HepG2 (cell line): Measurements from ENCODE around the gene TSPAN7. TPM values are rescaled to one million over a fixed set of nuclear protein-coding genes. Genes with fewer than 3 reads are reported as not detected.

Experiments
- ATAC-seq: fragments of 200-7000 bp; cut with Tn5 transposase; 3 replicates; pipeline ENCODE4 v1.9.1; 2020; ENCODE audit warnings: mild to moderate bottlenecking, moderate library complexity
- BruUV-seq: library from RNA; stranded (reverse); fragments of 400-500 nt; replicated peaks from 2 replicates; lab custom pipeline; 2021; lab: Mats Ljungman, UMichigan
- CTCF ChIA-PET: fragments of 300-600 bp; formaldehyde crosslinking; extraction: SDS; loops from one replicate; lab custom pipeline; 2021; ENCODE audit warnings: low total read pairs, inconsistent platforms, low intra/inter-chr PET ratio; lab: Yijun Ruan, JAX
- POLR2A ChIA-PET: fragments of 350-600 bp; sonication (Branson Sonifier 250); formaldehyde crosslinking; loops from one replicate; lab custom pipeline; 2020; ENCODE audit warnings: antibody characterized with exemption, inconsistent platforms; lab: Yijun Ruan, JAX
- DNase-seq: peaks from one replicate; pipeline ENCODE4 v3.0.0-alpha.2; 2015; ENCODE audit warnings: low spot score
- FAIRE-seq: peaks from 3 replicates; lab custom pipeline; 2011; peaks lifted over from hg19 to GRCh38; lab: Jason Lieb, UNC
- H2AFZ ChIP-seq: one replicate; pipeline ENCODE4 v1.6.1; 2011; ENCODE audit warnings: low read length, inconsistent platforms
- H3K27ac ChIP-seq: fragments of 300-600 bp; 3 replicates; pipeline ENCODE4 v1.8.0; 2011; ENCODE audit warnings: mixed run types, mild to moderate bottlenecking, mixed read lengths, low read length, inconsistent platforms; ENCODE audit not compliant: insufficient read depth; ENCODE audit errors: extremely low read length
- H3K27me3 ChIP-seq, 2 experiments: fragments of 200-600 bp in 1 of 2; 2 replicates in 1 of 2; 3 replicates in 1 of 2; pipeline versions ENCODE4 v1.6.0 to v1.8.0; 2011; ENCODE audit warnings: low read length in 2 of 2, mild to moderate bottlenecking in 2 of 2, moderate library complexity in 2 of 2, inconsistent platforms in 1 of 2; ENCODE audit not compliant: insufficient read depth in 2 of 2, control insufficient read depth in 1 of 2
- H3K36me3 ChIP-seq, 2 experiments: fragments of 200-600 bp in 1 of 2; replicated peaks in 1 of 2; 2 replicates in 1 of 2; 3 replicates in 1 of 2; pipeline versions ENCODE4 v1.5.1 to v1.8.0; 2011; ENCODE audit warnings: low read length in 2 of 2, inconsistent platforms in 1 of 2; ENCODE audit not compliant: insufficient read depth in 2 of 2, control insufficient read depth in 1 of 2
- H3K4me1 ChIP-seq: 2 replicates; pipeline ENCODE4 v1.5.1; 2012; ENCODE audit warnings: low read length, inconsistent platforms; ENCODE audit not compliant: insufficient read depth
- H3K4me2 ChIP-seq: 2 replicates; pipeline ENCODE4 v1.6.0; 2011; ENCODE audit warnings: low read depth, low read length, inconsistent platforms
- H3K4me3 ChIP-seq, 3 experiments: fragments of 200-600 bp in 1 of 3; sonication (generic), shearing (Covaris generic) in 1 of 3; replicated peaks in 1 of 3; 2 replicates each; pipeline ENCODE4 v1.5.1; 2011 to 2016; ENCODE audit warnings: low read length in 3 of 3, inconsistent platforms in 2 of 3, low read depth in 2 of 3, mild to moderate bottlenecking in 2 of 3, control low read depth in 1 of 3, mixed read lengths in 1 of 3; ENCODE audit not compliant: insufficient read depth in 1 of 3
- H3K79me2 ChIP-seq: one replicate; pipeline ENCODE4 v1.6.1; 2011; ENCODE audit warnings: low read length, inconsistent platforms; ENCODE audit not compliant: insufficient read depth
- H3K9ac ChIP-seq: 2 replicates; pipeline ENCODE4 v1.6.0; 2011; ENCODE audit warnings: mild to moderate bottlenecking, low read depth, low read length, inconsistent platforms; ENCODE audit not compliant: insufficient read depth
- H3K9me3 ChIP-seq: 2 replicates; pipeline ENCODE4 v1.5.1; 2012; ENCODE audit warnings: mild to moderate bottlenecking, low read length
- H4K20me1 ChIP-seq: 2 replicates; pipeline ENCODE4 v1.6.0; 2011; ENCODE audit warnings: inconsistent platforms, mild to moderate bottlenecking, low read length, moderate library complexity; ENCODE audit not compliant: insufficient read depth
- CENPX ChIP-seq: sonication (generic); formaldehyde crosslinking; IDR thresholded peaks from 2 replicates; pipeline ENCODE4 v1.9.0; 2021; ENCODE audit warnings: mild to moderate bottlenecking, missing genetic modification reagents, moderate library complexity
- HNF4A ChIP-seq: sonication (generic); formaldehyde crosslinking; IDR thresholded peaks from 2 replicates; pipeline ENCODE4 v1.4.0; 2020; ENCODE audit warnings: missing genetic modification reagents
- KDM1A ChIP-seq: IDR thresholded peaks from 2 replicates; pipeline ENCODE4 v1.6.1; 2016; ENCODE audit warnings: missing compliant biosample characterization
- RELA ChIP-seq: sonication (generic); formaldehyde crosslinking; IDR thresholded peaks from 2 replicates; pipeline ENCODE4 v1.4.0; 2020; ENCODE audit warnings: missing genetic modification reagents
- WGBS: methylation state at CpG from one replicate; pipeline ENCODE4 v1.1.6; 2017; ENCODE audit warnings: low lambda C conversion rate; 5-methylcytosine and 5-hydroxymethylcytosine counted together
- in situ Hi-C: cut with HindIII; loops from 2 replicates; pipeline ENCODE4 v1.10.0; 2017; ENCODE audit warnings: low pct_unique_long_range_greater_than_20kb; ENCODE audit not compliant: extremely low pct_ligation_motif_present
- intact Hi-C: fragments of 100-400 bp; cut with micrococcal nuclease; formaldehyde crosslinking; loops from one replicate; pipeline ENCODE4 v1.10.0; 2022; ENCODE audit not compliant: unreplicated experiment
- polyA plus RNA-seq, 8 experiments: library from polyadenylated mRNA; depleted of rRNA in 3 of 8; stranded (reverse) in 7 of 8; unstranded in 1 of 8; fragments of >200 nt; fragmentation: Illumina TruSeq in 4 of 8; extraction: Trizol in 4 of 8; gene quantifications; 2 replicates each; pipeline versions ENCODE4 v1.2.1 to v1.2.3, GENCODE V29; 2011 to 2016; ENCODE audit warnings: low read depth in 4 of 8, missing spikeins in 1 of 8, mixed read lengths in 1 of 8; ENCODE audit not compliant: insufficient read depth in 1 of 8
- total RNA-seq, 5 experiments: library from RNA; depleted of rRNA; stranded (reverse); fragments of >200 nt; fragmentation: Illumina TruSeq; extraction: Trizol; gene quantifications; 2 replicates each; pipeline ENCODE4 v1.2.3, GENCODE V29; 2016; ENCODE audit warnings: low read depth in 1 of 5
- TF ChIP-seq, protein P1 (sequence below): sonication (generic); formaldehyde crosslinking; IDR thresholded peaks from 2 replicates; pipeline ENCODE4 v1.5.0; 2020; ENCODE audit warnings: mild to moderate bottlenecking, low read depth, missing genetic modification reagents, borderline replicate concordance
- TF ChIP-seq, protein P2 (sequence below): sonication (generic); formaldehyde crosslinking; IDR thresholded peaks from 2 replicates; pipeline ENCODE4 v1.4.0; 2020; ENCODE audit warnings: missing genetic modification reagents
- TF ChIP-seq, protein P3 (sequence below): sonication (generic); formaldehyde crosslinking; IDR thresholded peaks from 2 replicates; pipeline ENCODE4 v1.8.0; 2022; ENCODE audit warnings: missing genetic modification reagents, mild to moderate bottlenecking, inconsistent platforms, borderline replicate concordance
- TF ChIP-seq, protein P4 (sequence below): sonication (generic); formaldehyde crosslinking; IDR thresholded peaks from 2 replicates; pipeline ENCODE4 v1.4.0; 2020; ENCODE audit warnings: missing genetic modification reagents
- TF ChIP-seq, protein P5 (sequence below): sonication (generic); formaldehyde crosslinking; IDR thresholded peaks from one replicate; pipeline ENCODE4 v1.5.1; 2020; ENCODE audit warnings: mild to moderate bottlenecking, missing genetic modification reagents; ENCODE audit errors: not compliant biosample characterization
- TF ChIP-seq, protein P6 (sequence below): sonication (generic); formaldehyde crosslinking; IDR thresholded peaks from 2 replicates; pipeline ENCODE4 v1.5.0; 2020; ENCODE audit warnings: missing genetic modification reagents

TSPAN7 gene
- total and polyA plus RNA-seq, 2 of the 13 experiments (the other 11 are each of a cell fraction or from before 2014, with no cell fraction given), result 21.4 to 47.1 TPM

DNA sequence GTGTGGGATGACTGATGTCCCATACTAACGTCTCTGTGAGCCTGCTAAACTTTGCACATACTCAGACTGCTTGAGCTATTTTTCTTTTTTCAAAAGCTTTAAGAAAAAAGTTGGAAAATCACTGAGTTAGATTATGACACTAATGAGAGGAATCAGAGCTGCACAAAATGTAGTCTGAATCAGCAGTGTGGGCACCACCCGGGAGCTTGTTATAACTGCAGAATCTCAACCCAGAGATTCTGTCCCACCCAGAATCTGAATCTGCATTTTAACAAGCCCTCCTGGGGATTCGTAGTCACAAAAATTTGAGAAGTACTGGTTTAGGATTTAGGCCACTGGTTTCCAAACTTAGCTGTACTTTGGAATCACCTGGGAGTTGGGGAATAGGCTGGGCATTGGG lies 137.8 kb downstream of the TSPAN7 start (continued):
- no peak for TF ChIP-seq HNF4A (CRISPR knock-in tag)
- TF ChIP-seq, protein P1, sequence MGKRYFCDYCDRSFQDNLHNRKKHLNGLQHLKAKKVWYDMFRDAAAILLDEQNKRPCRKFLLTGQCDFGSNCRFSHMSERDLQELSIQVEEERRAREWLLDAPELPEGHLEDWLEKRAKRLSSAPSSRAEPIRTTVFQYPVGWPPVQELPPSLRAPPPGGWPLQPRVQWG (CRISPR knock-in tag), result no peak
- TF ChIP-seq, protein P2, sequence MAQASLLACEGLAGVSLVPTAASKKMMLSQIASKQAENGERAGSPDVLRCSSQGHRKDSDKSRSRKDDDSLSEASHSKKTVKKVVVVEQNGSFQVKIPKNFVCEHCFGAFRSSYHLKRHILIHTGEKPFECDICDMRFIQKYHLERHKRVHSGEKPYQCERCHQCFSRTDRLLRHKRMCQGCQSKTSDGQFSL (CRISPR knock-in tag), result no peak

DNA sequence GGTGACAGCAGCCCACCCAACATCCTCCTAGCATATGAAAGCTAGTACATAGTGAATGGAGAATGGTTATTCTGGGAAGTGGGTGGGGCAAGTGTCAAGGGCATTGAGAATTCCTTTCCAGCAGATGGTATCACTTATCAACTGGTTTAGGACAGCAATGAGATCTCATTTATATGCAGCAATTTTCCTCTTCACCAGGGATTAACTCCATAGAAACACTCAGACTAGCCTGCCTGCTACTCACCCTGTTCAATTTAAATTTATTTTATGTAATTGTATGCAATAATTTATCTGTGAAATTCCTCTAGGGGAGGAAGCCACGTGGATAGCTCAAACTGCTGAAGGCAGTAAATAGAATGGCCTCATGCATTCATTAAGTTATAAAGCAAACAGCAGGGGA lies 138.4 kb downstream of the TSPAN7 start:
- 80% methylated on average over 1 of the region's 1 CpG for WGBS
- H4K20me1 ChIP-seq, result no peaks in the 10 kb centered on the region
- H3K79me2 ChIP-seq, result no peaks in the 10 kb centered on the region
- TF ChIP-seq, protein P3, sequence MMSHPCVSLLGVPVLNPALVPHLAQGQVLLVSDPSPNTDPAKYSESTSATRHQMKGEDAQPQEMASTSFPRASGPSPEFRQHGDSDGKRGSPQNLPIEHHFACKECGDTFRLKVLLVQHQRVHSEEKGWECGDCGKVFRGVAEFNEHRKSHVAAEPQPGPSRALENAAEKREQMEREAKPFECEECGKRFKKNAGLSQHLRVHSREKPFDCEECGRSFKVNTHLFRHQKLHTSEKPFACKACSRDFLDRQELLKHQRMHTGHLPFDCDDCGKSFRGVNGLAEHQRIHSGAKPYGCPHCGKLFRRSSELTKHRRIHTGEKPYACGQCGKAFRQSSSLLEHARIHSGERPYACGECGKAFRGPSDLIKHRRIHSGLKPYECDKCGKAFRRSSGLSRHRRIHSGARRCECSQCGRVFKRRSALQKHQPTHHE (CRISPR knock-in tag), result no peak
- TF ChIP-seq CENPX (CRISPR knock-in tag) (no peak), RELA (no peak), KDM1A (CRISPR knock-in tag) (no peak)
- TF ChIP-seq, protein P4, sequence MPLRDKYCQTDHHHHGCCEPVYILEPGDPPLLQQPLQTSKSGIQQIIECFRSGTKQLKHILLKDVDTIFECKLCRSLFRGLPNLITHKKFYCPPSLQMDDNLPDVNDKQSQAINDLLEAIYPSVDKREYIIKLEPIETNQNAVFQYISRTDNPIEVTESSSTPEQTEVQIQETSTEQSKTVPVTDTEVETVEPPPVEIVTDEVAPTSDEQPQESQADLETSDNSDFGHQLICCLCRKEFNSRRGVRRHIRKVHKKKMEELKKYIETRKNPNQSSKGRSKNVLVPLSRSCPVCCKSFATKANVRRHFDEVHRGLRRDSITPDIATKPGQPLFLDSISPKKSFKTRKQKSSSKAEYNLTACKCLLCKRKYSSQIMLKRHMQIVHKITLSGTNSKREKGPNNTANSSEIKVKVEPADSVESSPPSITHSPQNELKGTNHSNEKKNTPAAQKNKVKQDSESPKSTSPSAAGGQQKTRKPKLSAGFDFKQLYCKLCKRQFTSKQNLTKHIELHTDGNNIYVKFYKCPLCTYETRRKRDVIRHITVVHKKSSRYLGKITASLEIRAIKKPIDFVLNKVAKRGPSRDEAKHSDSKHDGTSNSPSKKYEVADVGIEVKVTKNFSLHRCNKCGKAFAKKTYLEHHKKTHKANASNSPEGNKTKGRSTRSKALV (CRISPR knock-in tag), result no peak
- TF ChIP-seq, protein P5, sequence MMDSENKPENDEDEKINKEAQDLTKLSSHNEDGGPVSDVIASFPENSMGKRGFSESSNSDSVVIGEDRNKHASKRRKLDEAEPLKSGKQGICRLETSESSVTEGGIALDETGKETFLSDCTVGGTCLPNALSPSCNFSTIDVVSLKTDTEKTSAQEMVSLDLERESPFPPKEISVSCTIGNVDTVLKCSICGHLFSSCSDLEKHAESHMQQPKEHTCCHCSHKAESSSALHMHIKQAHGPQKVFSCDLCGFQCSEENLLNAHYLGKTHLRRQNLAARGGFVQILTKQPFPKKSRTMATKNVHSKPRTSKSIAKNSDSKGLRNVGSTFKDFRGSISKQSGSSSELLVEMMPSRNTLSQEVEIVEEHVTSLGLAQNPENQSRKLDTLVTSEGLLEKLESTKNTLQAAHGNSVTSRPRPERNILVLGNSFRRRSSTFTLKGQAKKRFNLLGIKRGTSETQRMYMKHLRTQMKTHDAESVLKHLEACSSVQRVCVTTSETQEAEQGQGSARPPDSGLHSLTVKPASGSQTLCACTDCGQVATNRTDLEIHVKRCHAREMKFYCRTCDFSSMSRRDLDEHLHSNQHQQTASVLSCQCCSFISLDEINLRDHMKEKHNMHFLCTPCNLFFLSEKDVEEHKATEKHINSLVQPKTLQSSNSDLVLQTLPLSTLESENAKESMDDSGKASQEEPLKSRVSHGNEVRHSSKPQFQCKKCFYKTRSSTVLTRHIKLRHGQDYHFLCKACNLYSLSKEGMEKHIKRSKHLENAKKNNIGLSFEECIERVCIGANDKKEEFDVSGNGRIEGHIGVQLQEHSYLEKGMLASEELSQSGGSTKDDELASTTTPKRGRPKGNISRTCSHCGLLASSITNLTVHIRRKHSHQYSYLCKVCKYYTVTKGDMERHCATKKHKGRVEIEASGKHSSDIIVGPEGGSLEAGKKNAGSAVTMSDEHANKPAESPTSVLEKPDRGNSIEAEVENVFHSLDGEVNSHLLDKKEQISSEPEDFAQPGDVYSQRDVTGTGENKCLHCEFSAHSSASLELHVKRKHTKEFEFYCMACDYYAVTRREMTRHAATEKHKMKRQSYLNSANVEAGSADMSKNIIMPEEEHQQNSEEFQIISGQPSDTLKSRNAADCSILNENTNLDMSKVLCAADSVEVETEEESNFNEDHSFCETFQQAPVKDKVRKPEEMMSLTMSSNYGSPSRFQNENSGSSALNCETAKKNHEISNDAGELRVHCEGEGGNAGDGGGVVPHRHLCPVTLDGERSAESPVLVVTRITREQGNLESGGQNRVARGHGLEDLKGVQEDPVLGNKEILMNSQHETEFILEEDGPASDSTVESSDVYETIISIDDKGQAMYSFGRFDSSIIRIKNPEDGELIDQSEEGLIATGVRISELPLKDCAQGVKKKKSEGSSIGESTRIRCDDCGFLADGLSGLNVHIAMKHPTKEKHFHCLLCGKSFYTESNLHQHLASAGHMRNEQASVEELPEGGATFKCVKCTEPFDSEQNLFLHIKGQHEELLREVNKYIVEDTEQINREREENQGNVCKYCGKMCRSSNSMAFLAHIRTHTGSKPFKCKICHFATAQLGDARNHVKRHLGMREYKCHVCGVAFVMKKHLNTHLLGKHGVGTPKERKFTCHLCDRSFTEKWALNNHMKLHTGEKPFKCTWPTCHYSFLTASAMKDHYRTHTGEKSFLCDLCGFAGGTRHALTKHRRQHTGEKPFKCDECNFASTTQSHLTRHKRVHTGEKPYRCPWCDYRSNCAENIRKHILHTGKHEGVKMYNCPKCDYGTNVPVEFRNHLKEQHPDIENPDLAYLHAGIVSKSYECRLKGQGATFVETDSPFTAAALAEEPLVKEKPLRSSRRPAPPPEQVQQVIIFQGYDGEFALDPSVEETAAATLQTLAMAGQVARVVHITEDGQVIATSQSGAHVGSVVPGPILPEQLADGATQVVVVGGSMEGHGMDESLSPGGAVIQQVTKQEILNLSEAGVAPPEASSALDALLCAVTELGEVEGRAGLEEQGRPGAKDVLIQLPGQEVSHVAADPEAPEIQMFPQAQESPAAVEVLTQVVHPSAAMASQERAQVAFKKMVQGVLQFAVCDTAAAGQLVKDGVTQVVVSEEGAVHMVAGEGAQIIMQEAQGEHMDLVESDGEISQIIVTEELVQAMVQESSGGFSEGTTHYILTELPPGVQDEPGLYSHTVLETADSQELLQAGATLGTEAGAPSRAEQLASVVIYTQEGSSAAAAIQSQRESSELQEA (CRISPR knock-in tag), result no peak
- TF ChIP-seq, protein P6, sequence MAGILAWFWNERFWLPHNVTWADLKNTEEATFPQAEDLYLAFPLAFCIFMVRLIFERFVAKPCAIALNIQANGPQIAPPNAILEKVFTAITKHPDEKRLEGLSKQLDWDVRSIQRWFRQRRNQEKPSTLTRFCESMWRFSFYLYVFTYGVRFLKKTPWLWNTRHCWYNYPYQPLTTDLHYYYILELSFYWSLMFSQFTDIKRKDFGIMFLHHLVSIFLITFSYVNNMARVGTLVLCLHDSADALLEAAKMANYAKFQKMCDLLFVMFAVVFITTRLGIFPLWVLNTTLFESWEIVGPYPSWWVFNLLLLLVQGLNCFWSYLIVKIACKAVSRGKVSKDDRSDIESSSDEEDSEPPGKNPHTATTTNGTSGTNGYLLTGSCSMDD (CRISPR knock-in tag), result no peak
- in situ Hi-C loops, result no loop called here
- FAIRE-seq (no peak), DNase-seq (no peak), ATAC-seq (no peak)
- H3K27ac ChIP-seq, result no peak overlapping the region
- no peaks in the 10 kb centered on the region for H3K27me3 ChIP-seq
- H3K4me2 ChIP-seq, result no peak overlapping the region
- H3K36me3 ChIP-seq, result no peaks in the 10 kb centered on the region
- ChIA-PET POLR2A (no interaction called here), CTCF (no interaction called here)
- H3K4me1 ChIP-seq, result no peaks in the 10 kb centered on the region
- no peak overlapping the region for H3K9ac ChIP-seq
- no peak overlapping the region for H3K4me3 ChIP-seq
- intact Hi-C loops, result no loop called here
- H3K9me3 ChIP-seq, result no peaks in the 10 kb centered on the region
- no peak overlapping the region for H2AFZ ChIP-seq
- BruUV-seq, result no TSS peak
